MM.1S (cell line): ENCODE results near the gene ROS1.

ENCODE experiments used
- DNase-seq: peaks from one replicate; pipeline ENCODE4 v3.0.0-alpha.2; 2015
- H2AFZ ChIP-seq: fragments of 300-600 bp; sonication (generic); 2 replicates; pipeline ENCODE4 v1.6.0; 2016; ENCODE audit warnings: antibody characterized with exemption, low read length
- H3F3A ChIP-seq: fragments of 300-600 bp; sonication (generic); 2 replicates; pipeline ENCODE4 v1.6.1; 2016; ENCODE audit warnings: mild to moderate bottlenecking, antibody characterized with exemption, low read length, moderate library complexity, mixed read lengths; ENCODE audit not compliant: insufficient read depth
- H3K27ac ChIP-seq: fragments of 300-600 bp; sonication (generic); 2 replicates; pipeline ENCODE4 v1.5.1; 2016; ENCODE audit warnings: mild to moderate bottlenecking, low read length
- H3K27me3 ChIP-seq: fragments of 300-600 bp; sonication (generic); replicated peaks from 2 replicates; pipeline ENCODE4 v1.6.0; 2016; ENCODE audit warnings: low read length; ENCODE audit not compliant: insufficient read depth
- H3K36me3 ChIP-seq: fragments of 300-600 bp; sonication (generic); replicated peaks from 2 replicates; pipeline ENCODE4 v1.6.1; 2016; ENCODE audit warnings: mild to moderate bottlenecking, low read length, mixed read lengths; ENCODE audit not compliant: insufficient read depth
- H3K4me1 ChIP-seq: fragments of 300-600 bp; sonication (generic); 2 replicates; pipeline ENCODE4 v1.6.1; 2016; ENCODE audit warnings: low read length, mixed read lengths
- H3K4me2 ChIP-seq: fragments of 300-600 bp; sonication (generic); 2 replicates; pipeline ENCODE4 v1.6.0; 2016; ENCODE audit warnings: low read depth, low read length
- H3K4me3 ChIP-seq: fragments of 300-600 bp; sonication (generic); 2 replicates; pipeline ENCODE4 v1.5.1; 2016; ENCODE audit warnings: low read length, mixed read lengths
- H3K79me2 ChIP-seq: fragments of 300-600 bp; sonication (generic); 2 replicates; pipeline ENCODE4 v1.6.1; 2016; ENCODE audit warnings: mixed run types, low read length, mixed read lengths
- H3K9ac ChIP-seq: fragments of 300-600 bp; sonication (generic); 2 replicates; pipeline ENCODE4 v1.6.1; 2016; ENCODE audit warnings: low read length, mixed read lengths
- H3K9me2 ChIP-seq: fragments of 300-600 bp; sonication (generic); replicated peaks from 2 replicates; pipeline ENCODE4 v1.6.1; 2016; ENCODE audit warnings: mild to moderate bottlenecking, low read length, mixed read lengths; ENCODE audit not compliant: insufficient read depth
- H3K9me3 ChIP-seq: fragments of 300-600 bp; sonication (generic); replicated peaks from 2 replicates; pipeline ENCODE4 v1.6.1; 2016; ENCODE audit warnings: mild to moderate bottlenecking, low read length, mixed read lengths; ENCODE audit not compliant: insufficient read depth
- H4K20me1 ChIP-seq: fragments of 300-600 bp; sonication (generic); 2 replicates; pipeline ENCODE4 v1.6.1; 2016; ENCODE audit warnings: mild to moderate bottlenecking, low read length, moderate library complexity, mixed read lengths; ENCODE audit not compliant: insufficient read depth
- CTCF ChIP-seq: fragments of 300-600 bp; sonication (generic); IDR thresholded peaks from 2 replicates; pipeline ENCODE4 v1.5.1; 2016; ENCODE audit warnings: antibody characterized with exemption, low read length, mixed read lengths
- EZH2 ChIP-seq: fragments of 300-600 bp; sonication (generic); optimal IDR thresholded peaks from 2 replicates; pipeline ENCODE3; 2017; ENCODE audit warnings: low read depth, mild to moderate bottlenecking, antibody characterized with exemption, low read length, mixed read lengths
- EZH2phosphoT487 ChIP-seq: fragments of 300-600 bp; sonication (generic); IDR thresholded peaks from 2 replicates; pipeline ENCODE4 v1.6.1; 2018; ENCODE audit warnings: antibody characterized with exemption, low read length

The ROS1 gene

DNA sequence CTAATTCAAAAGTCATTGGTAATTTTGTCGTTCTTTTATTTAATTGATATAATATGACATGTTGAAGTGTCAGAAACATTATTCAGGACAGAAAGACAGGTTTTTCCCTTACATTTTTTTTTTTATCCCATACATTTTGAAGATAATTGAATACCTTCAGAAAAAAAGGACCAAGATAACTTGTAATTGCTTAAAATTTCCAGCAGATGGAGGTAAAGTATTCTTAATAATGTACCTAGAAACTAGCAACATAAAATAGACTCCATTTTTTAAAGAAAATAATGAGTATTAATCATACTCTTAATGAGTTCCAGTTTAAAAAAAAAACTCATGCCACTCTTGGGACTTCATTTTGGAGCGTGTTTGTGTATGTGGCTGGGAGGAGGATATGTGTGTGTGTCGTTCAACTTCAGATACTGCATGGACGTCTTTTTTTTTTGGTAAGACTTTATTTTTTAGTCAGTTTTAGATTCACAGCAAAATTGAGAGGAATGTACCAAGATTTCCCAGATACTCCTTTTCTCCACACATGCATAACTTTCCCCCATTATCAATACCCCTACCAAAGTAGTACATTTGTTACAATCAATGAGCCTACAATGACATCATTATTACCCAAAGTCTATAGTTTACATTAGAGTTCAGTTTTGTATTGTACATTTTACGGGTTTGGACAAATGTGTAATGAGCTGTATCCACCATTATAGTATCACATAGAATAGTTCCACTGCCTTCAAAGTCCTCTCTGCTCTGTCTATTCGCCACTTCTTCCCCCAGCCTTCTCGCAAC lies 79.4 kb downstream of the ROS1 start:
- H3K4me3 ChIP-seq, result no peak overlapping the region
- no peaks in the 10 kb centered on the region for H4K20me1 ChIP-seq
- H3K9ac ChIP-seq, result no peak overlapping the region
- H3K79me2 ChIP-seq, result no peaks in the 10 kb centered on the region
- peak overlapping the region; percentile 28 for H2AFZ ChIP-seq
- peaks cover 8% of the 10 kb centered on the region for H3K4me1 ChIP-seq
- H3K9me2 ChIP-seq, result no peaks in the 10 kb centered on the region
- H3K27ac ChIP-seq, result no peak overlapping the region
- H3K36me3 ChIP-seq, result no peaks in the 10 kb centered on the region
- DNase-seq, result peak; percentile 44
- no peaks in the 10 kb centered on the region for H3K9me3 ChIP-seq
- H3K4me2 ChIP-seq, result no peak overlapping the region
- no peak for TF ChIP-seq EZH2
- TF ChIP-seq CTCF, result peak; percentile 47
- H3K27me3 ChIP-seq, result no peaks in the 10 kb centered on the region
- H3F3A ChIP-seq, result 0 out of 2 replicates have a peak, but pooled peaks cover 8% of the 10 kb centered on the region

DNA sequence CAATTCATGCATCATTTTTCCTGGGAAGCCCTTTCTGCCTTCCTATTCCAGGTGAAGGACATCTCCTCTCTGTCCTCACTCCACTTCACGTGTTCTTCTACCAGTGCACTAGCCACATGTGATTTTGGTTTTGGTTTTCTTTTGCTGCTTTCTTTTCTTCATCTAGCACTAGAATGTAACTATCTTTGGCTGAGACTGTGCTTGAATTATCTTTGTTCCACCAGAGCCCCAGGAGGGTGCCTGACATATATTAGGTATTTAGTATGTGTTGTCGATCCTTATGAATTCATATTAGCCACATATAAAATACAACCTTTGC lies 80.5 kb downstream of the ROS1 start:
- Histone ChIP-seq H3K36me3 (no peaks in the 10 kb centered on the region), H3K27me3 (no peaks in the 10 kb centered on the region)

GRCh38 chr6:117344444-117345291 lies 81.1 kb downstream of the ROS1 start:
- peak overlapping the region; percentile 77 for H3K4me2 ChIP-seq
- DNase-seq, result no peak

More for the DNA sequence above, 80.5 kb downstream of the ROS1 start:
- peaks cover 8% of the 10 kb centered on the region for H3K4me1 ChIP-seq
- H3K4me3 ChIP-seq, result peak overlapping the region; percentile 49
- peak overlapping the region; percentile 93 for H2AFZ ChIP-seq
- peak overlapping the region; percentile 8; the same call in 1 of the 2 replicates for H3K27ac ChIP-seq
- H3F3A ChIP-seq, result 0 out of 2 replicates have a peak, but pooled peaks cover 8% of the 10 kb centered on the region
- H3K4me2 ChIP-seq, result peak overlapping the region; percentile 77
- peak overlapping the region; percentile 17; the same call in 1 of the 2 replicates for H3K9ac ChIP-seq
- no peaks in the 10 kb centered on the region for H3K9me2 ChIP-seq
- no peaks in the 10 kb centered on the region for H3K79me2 ChIP-seq
- H3K9me3 ChIP-seq, result no peaks in the 10 kb centered on the region
- TF ChIP-seq EZH2phosphoT487, result no peak
- TF ChIP-seq CTCF, result no peak
- no peak for TF ChIP-seq EZH2
- peak; percentile 67 for DNase-seq
- H4K20me1 ChIP-seq, result no peaks in the 10 kb centered on the region

More at GRCh38 chr6:117344444-117345291, 81.1 kb downstream of the ROS1 start:
- peak overlapping the region; percentile 17; the same call in 1 of the 2 replicates for H3K9ac ChIP-seq
- H3K9me3 ChIP-seq, result no peaks in the 10 kb centered on the region
- no peak overlapping the region for H3K27ac ChIP-seq
- no peaks in the 10 kb centered on the region for H3K79me2 ChIP-seq
- H3K4me3 ChIP-seq, result peak overlapping the region; percentile 49
- H3K4me1 ChIP-seq, result peaks cover 8% of the 10 kb centered on the region
- H3K9me2 ChIP-seq, result no peaks in the 10 kb centered on the region
- H3K27me3 ChIP-seq, result no peaks in the 10 kb centered on the region
- H3K36me3 ChIP-seq, result no peaks in the 10 kb centered on the region
- TF ChIP-seq EZH2 (no peak), EZH2phosphoT487 (no peak), CTCF (no peak)
- H3F3A ChIP-seq, result 0 out of 2 replicates have a peak, but pooled peaks cover 8% of the 10 kb centered on the region
- peak overlapping the region; percentile 93 for H2AFZ ChIP-seq
- H4K20me1 ChIP-seq, result no peaks in the 10 kb centered on the region
